HUES64 (cell line): Measurements from ENCODE around the gene SETBP1.

ENCODE experiments used
- H3K27ac ChIP-seq: 2 replicates; pipeline ENCODE4 v1.7.0; 2013; ENCODE audit warnings: low read depth, low read length, inconsistent platforms
- H3K27me3 ChIP-seq: 2 replicates; pipeline ENCODE4 v1.6.1; 2013; ENCODE audit warnings: mild to moderate bottlenecking, low read length; ENCODE audit not compliant: insufficient read depth
- H3K36me3 ChIP-seq: 2 replicates; pipeline ENCODE4 v1.6.1; 2013; ENCODE audit warnings: mild to moderate bottlenecking, low read length; ENCODE audit not compliant: insufficient read depth
- H3K4me1 ChIP-seq: 2 replicates; pipeline ENCODE4 v1.6.1; 2013; ENCODE audit warnings: mild to moderate bottlenecking, low read length, moderate library complexity; ENCODE audit not compliant: insufficient read depth
- H3K4me3 ChIP-seq: 2 replicates; pipeline ENCODE4 v1.5.1; 2013; ENCODE audit warnings: mild to moderate bottlenecking, low read length, moderate library complexity
- H3K9ac ChIP-seq: 2 replicates; pipeline ENCODE4 v1.6.1; 2013; ENCODE audit warnings: mild to moderate bottlenecking, low read depth, low read length
- H3K9me3 ChIP-seq: 2 replicates; pipeline ENCODE4 v1.6.1; 2013; ENCODE audit warnings: low read depth, low read length; ENCODE audit not compliant: insufficient read depth
- WGBS: fragments of 150-250, 120-280 bp; methylation state at CpG from one replicate; pipeline ENCODE4 v1.1.7; 2013; ENCODE audit warnings: missing lambda C conversion rate; 5-methylcytosine and 5-hydroxymethylcytosine counted together

Gene SETBP1

DNA sequence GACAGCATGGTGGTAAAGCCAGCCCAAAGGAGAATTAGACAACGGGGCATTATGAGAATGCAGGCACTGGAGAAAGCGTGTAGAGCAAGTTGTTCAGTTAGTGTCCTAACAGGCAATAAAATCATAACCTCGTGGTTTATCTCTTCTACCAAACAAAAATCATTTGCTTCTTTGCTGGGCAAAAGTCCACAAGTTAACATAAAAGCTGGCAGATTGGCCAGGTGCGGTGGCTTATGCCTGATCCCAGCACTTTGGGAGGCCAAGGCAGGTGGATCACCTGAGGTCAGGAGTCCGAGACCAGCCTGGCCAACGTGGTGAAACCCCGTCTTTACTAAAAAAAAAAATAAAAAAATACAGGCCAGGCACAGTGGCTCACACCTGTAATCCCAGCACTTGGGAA, 364.1 kb downstream of the SETBP1 start:
- no peaks in the 10 kb centered on the region for H3K4me1 ChIP-seq
- no peak overlapping the region for H3K27ac ChIP-seq
- H3K36me3 ChIP-seq = no peaks in the 10 kb centered on the region
- no peak overlapping the region for H3K9ac ChIP-seq
- H3K27me3 ChIP-seq = no peaks in the 10 kb centered on the region
- H3K9me3 ChIP-seq = no peaks in the 10 kb centered on the region
- H3K4me3 ChIP-seq = no peak overlapping the region
- 93% methylated on average over 7 of the region's 7 CpGs for WGBS

DNA sequence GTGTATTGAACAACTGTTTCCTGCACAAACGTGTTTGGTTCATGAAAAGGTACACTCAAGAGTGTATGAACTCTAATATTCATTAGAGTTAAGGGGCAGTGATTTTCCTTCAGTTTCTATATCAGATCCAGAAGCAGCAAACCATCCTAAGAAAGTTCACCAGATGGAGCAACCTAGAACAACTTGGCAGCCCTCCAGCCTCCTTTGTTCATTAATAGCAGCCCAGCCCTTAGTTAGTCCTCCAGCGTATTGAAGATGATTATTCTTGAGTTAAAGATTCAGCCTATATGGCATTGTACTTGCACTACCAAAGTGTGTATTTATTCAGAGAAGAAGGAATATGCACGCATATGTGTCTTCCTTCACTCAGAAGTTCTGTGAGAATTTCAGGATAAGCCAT, 365.5 kb downstream of the SETBP1 start:
- Histone ChIP-seq H3K9me3 (no peaks in the 10 kb centered on the region), H3K9ac (no peak overlapping the region), H3K27ac (no peak overlapping the region), H3K27me3 (no peaks in the 10 kb centered on the region), H3K4me3 (no peak overlapping the region), H3K36me3 (no peaks in the 10 kb centered on the region), H3K4me1 (no peaks in the 10 kb centered on the region; the same call in 1 of the 2 replicates)
- WGBS = 99% methylated on average over 3 of the region's 3 CpGs

DNA sequence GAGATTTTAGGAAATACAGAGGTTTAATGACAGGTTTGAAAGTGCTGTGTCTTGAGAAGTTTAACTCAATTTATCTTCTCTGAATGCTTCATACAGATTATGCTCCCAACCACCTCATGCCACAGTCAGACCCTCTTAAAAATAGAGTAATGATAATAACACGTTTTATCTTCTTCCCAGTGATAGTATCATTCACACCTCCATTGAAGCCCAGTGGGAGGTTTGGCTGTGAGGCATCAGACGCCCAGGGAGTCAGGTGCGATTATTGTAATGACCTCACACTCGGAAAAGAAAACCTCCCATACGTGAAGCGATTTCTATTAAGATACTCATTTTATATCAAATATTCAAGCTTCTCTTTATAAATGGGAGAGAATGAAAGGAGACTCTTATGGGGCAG, 366.3 kb downstream of the SETBP1 start:
- H3K4me3 ChIP-seq = no peak overlapping the region
- WGBS = 79% methylated on average over 4 of the region's 6 CpGs
- H3K4me1 ChIP-seq = no peaks in the 10 kb centered on the region; the same call in 1 of the 2 replicates
- no peaks in the 10 kb centered on the region for H3K27me3 ChIP-seq
- no peaks in the 10 kb centered on the region for H3K36me3 ChIP-seq
- H3K9ac ChIP-seq = no peak overlapping the region
- H3K27ac ChIP-seq = no peak overlapping the region
- H3K9me3 ChIP-seq = no peaks in the 10 kb centered on the region

DNA sequence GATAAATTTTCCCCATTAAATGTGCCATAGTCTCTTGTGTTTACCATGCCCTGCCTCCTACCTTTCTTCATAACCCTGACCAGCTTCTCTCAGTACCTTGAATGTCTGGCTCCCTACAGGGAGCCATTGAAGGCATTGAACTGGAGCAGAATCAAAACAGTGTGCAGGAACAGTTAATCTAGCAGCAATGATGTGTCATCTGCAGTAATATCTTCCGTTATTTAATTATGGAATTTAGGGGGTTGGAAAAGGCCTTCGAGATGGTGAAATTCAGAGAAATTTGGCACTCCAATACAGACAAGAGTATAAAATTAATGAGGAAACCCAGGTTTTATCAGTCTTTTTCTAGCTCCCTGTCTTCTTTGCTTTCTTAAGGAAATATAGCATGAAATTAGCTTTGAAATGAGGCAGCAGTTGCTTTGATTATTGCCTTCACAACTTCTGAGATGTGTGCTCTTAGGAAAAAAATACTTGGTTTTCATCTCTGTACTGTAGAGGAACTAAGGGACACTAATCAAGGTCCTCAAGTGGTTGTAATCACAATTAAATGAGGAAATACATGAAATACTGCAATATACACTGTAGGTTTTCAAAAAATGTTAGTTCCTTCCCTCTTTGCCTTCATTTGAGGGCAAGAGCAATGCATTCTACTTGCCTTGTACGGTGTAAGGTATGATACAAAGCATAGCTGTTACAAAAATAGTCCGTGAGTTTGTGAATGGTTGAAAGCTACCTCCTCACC, 369.1 kb downstream of the SETBP1 start:
- Histone ChIP-seq H3K9ac (no peak overlapping the region), H3K4me1 (no peaks in the 10 kb centered on the region; the same call in 1 of the 2 replicates), H3K9me3 (no peaks in the 10 kb centered on the region), H3K27me3 (no peaks in the 10 kb centered on the region), H3K27ac (no peak overlapping the region), H3K36me3 (no peaks in the 10 kb centered on the region), H3K4me3 (no peak overlapping the region)
- 100% methylated on average over 3 of the region's 4 CpGs for WGBS

DNA sequence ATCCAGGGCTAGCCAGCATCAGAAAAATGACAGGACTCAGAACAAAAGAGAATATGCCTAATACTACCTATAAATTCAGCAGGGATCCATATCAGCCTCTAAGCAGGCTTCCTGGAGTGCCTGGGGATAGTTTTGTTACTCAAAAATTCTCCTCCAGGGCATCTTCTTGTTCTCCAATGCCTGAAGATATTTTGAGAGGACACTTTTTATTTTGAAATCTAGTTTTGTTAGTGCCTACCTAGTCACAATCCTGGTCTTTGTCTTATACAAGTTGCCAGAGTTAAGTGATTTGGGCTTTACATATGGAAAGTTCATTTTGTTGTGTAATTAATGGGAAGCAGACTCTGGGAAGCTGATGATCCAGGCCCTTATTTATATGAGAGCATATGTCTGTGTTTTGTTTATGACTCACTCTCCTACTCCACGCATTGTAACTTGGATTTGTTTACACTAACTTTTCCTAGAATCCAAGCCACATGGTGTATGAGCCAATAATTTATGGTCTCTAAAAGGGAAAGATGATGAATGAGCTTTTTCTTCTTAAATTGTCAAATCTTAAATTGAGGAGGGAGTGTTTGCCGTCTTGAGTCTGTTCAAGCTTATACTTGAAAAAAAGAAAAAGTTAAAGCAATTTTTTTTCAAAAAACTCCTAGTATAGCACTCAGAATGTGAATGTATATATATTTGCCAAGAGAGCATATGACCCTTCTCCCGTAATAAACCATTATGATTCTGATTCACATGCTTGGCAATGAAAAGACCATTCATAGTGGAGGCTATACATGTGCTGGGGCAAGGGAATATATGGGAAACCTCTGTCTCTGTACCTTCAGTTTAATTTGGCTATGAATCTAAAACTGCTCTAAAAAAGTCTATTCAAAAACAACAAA, 370.3 kb downstream of the SETBP1 start:
- Histone ChIP-seq H3K27ac (no peak overlapping the region), H3K9ac (no peak overlapping the region), H3K27me3 (no peaks in the 10 kb centered on the region), H3K9me3 (no peaks in the 10 kb centered on the region), H3K4me1 (no peaks in the 10 kb centered on the region; the same call in 1 of the 2 replicates), H3K36me3 (no peaks in the 10 kb centered on the region), H3K4me3 (no peak overlapping the region)
- WGBS = no CpG with 5 or more reads among the region's 3 CpGs

DNA sequence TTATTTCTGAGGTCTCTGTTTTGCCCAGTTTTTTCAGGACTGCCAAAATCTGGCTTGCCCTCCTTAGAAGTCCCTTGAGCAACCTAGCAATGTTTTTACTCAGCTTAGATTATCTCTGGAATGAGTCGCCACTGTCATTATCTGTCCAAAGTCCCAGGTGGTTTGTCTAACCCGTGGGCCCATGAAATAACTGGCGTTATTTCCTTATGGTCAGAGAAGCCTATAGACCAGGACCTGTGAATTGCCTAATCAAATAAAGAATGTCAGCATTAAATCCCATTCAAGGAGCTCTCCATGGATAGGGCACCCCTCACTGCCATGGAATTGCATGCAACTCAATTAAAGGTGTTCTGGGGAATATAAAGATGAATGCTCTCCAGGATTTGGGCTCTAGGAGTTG, 373.9 kb downstream of the SETBP1 start:
- Histone ChIP-seq H3K4me1 (no peaks in the 10 kb centered on the region; the same call in 1 of the 2 replicates), H3K4me3 (no peak overlapping the region), H3K36me3 (no peaks in the 10 kb centered on the region), H3K9me3 (no peaks in the 10 kb centered on the region), H3K9ac (no peak overlapping the region), H3K27ac (no peak overlapping the region), H3K27me3 (no peaks in the 10 kb centered on the region)
- WGBS = 95% methylated on average over 3 of the region's 3 CpGs

DNA sequence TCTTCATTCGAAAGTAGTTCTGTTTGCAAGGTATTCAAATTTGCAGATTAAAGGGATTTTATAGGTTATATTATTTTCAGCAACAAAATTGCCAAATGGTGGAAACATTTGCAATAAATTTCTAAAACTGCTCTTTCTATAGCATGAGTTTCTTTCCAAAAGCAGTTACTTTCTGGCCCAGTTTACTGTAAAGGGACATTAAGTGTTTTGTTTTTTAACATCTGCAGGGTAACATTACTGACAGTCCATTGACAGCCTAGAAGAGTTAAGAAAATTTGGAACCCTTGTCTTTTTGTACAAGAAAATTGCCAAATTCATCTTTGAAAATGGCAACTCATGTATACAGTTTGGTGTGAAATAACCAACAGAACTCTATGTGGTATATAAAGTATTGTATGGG, 375.1 kb downstream of the SETBP1 start:
- no CpG with 5 or more reads among the region's 1 CpG for WGBS
- no peak overlapping the region for H3K9ac ChIP-seq
- no peaks in the 10 kb centered on the region for H3K27me3 ChIP-seq
- no peak overlapping the region for H3K4me3 ChIP-seq
- no peak overlapping the region for H3K27ac ChIP-seq
- no peaks in the 10 kb centered on the region; the same call in 1 of the 2 replicates for H3K4me1 ChIP-seq
- no peaks in the 10 kb centered on the region for H3K9me3 ChIP-seq
- H3K36me3 ChIP-seq = no peaks in the 10 kb centered on the region

DNA sequence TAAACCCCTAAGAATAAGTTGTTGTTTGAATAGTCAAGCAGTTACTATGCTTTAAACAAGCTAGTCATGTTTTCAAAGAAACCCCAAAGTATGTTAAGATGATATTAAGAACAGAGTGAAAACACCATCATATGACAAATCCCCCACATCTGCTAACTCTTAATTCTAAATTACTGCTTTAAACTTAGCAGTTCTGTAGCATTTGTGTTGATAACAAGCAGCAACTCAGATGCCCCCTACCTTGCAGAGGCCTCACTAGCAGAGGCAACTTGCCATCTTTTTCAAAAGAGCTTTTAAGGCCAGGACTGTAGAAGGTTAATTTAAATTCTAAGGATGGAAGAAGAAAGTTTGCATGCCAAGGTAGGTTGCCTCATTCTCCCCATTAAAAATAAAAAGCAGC, 376.2 kb downstream of the SETBP1 start:
- no peaks in the 10 kb centered on the region for H3K27me3 ChIP-seq
- H3K36me3 ChIP-seq = no peaks in the 10 kb centered on the region
- no peaks in the 10 kb centered on the region for H3K9me3 ChIP-seq
- no peak overlapping the region for H3K4me3 ChIP-seq
- H3K27ac ChIP-seq = no peak overlapping the region
- H3K4me1 ChIP-seq = no peaks in the 10 kb centered on the region; the same call in 1 of the 2 replicates
- no peak overlapping the region for H3K9ac ChIP-seq

DNA sequence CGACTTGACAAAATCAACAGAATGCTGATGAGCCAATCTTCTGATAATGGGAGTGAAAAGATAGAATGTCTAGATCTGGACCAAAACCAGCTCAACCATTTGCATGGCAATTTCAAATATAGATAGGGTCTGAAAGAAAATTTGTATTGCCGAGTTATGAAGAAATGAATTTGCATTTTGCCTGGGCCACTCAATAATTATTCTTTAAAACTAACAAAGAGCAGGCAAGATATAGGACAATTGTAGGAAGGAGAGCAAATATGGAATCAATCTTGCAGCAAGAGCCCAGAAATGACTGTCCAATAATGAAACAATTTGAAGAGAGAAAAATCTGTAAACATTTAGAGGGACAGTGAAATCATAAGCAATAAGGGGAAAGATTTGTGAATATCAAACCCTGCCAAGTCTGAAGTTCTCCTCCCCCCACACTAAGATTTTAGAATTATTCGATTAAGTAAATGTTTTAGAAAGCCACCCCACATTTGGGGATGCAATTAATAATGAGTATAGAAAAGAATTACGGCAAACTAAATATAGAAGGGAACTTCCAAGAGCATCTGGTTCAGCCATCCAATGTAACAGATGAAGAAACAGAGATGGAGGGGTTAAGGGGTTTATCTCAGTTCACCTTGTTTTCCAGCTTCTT, 377.4 kb downstream of the SETBP1 start:
- whole genome bisulfite sequencing = 96% methylated on average over 2 of the region's 4 CpGs
- H3K27me3 ChIP-seq = no peaks in the 10 kb centered on the region
- H3K4me3 ChIP-seq = no peak overlapping the region
- no peaks in the 10 kb centered on the region for H3K9me3 ChIP-seq
- H3K27ac ChIP-seq = no peak overlapping the region
- no peak overlapping the region for H3K9ac ChIP-seq
- H3K4me1 ChIP-seq = no peaks in the 10 kb centered on the region; the same call in 1 of the 2 replicates
- no peaks in the 10 kb centered on the region for H3K36me3 ChIP-seq

DNA sequence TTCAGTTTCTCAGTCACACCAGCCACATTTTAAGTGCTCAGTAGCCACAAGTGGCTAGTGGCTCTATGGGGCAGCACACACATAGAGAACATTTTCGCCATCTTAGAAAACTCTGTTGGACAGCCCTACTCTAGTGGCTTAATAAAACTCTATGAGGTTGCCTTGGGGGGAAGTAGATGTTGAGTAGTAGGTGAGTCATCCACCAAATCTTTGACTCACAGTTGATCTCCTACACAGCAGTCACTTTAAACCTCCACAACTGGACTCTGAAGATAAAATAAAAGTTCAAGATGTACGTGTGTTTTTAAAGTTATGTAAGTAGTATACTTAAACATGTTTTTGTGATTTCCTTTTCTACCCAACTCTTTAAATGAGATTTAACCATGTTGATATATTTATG, 379.0 kb downstream of the SETBP1 start:
- Histone ChIP-seq H3K9ac (no peak overlapping the region), H3K4me1 (no peaks in the 10 kb centered on the region; the same call in 1 of the 2 replicates), H3K27me3 (no peaks in the 10 kb centered on the region), H3K27ac (no peak overlapping the region), H3K9me3 (no peaks in the 10 kb centered on the region), H3K4me3 (no peak overlapping the region), H3K36me3 (no peaks in the 10 kb centered on the region)
- WGBS = 100% methylated on average over 1 of the region's 2 CpGs

DNA sequence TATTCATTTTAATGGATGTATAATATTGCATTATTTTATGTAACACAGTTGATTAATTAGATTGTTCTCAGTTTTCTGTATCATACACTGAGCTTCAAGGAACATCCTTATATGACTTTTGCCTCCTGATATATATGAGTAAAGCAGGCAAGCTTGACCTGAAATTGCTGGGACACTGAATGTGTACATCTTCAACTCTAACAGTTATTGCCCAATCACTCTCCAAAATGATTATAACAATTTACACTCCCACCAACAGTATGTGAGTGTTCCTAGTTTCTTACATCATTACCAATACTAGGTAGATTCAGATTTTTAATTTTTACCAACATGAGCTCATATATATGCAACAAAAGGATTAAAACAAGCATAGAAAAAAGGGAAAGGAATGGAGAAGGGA, 379.4 kb downstream of the SETBP1 start:
- Histone ChIP-seq H3K9ac (no peak overlapping the region), H3K4me1 (no peaks in the 10 kb centered on the region; the same call in 1 of the 2 replicates)

More for the DNA sequence above, 379.4 kb downstream of the SETBP1 start:
- Histone ChIP-seq H3K27ac (no peak overlapping the region), H3K36me3 (no peaks in the 10 kb centered on the region), H3K9me3 (no peaks in the 10 kb centered on the region), H3K27me3 (no peaks in the 10 kb centered on the region), H3K4me3 (no peak overlapping the region)
